GM12878 (cell line): ENCODE results near the gene PDIA3. TPM values are rescaled to one million over a fixed set of nuclear protein-coding genes. Genes with fewer than 3 reads are reported as not detected.

Experiments
- ATAC-seq: fragments of 200-7000 bp; cut with Tn5 transposase; 3 replicates; pipeline ENCODE4 v1.9.1; 2020; ENCODE audit warnings: mild to moderate bottlenecking, moderate library complexity
- BruUV-seq: library from RNA; stranded (reverse); fragments of 400-500 nt; replicated peaks from 2 replicates; lab custom pipeline; 2021; lab: Mats Ljungman, UMichigan
- CTCF ChIA-PET: fragments of 300-600 bp; sonication (Branson Sonifier 250); formaldehyde crosslinking; extraction: SDS; loops from one replicate; lab custom pipeline; 2021; ENCODE audit warnings: inconsistent platforms; lab: Yijun Ruan, JAX
- POLR2A ChIA-PET: fragments of 350-600 bp; formaldehyde crosslinking; extraction: SDS; loops from one replicate; lab custom pipeline; 2021; ENCODE audit warnings: inconsistent platforms; lab: Charles Lee
- RAD21 ChIA-PET: fragments of 300-600 bp; sonication (Branson Sonifier 250); formaldehyde crosslinking; loops from one replicate; lab custom pipeline; 2023; ENCODE audit warnings: antibody characterized with exemption; ENCODE audit not compliant: unreplicated experiment; lab: Charles Lee
- SMC1A ChIA-PET: fragments of 300-600 bp; sonication (Branson Sonifier 250); formaldehyde crosslinking; loops from one replicate; lab custom pipeline; 2023; ENCODE audit not compliant: unreplicated experiment, uncharacterized antibody; lab: Charles Lee
- DNase-seq: peaks from one replicate; pipeline ENCODE4 v3.0.0-alpha.2; 2011; ENCODE audit warnings: low read depth, low spot score
- FAIRE-seq: peaks from 3 replicates; lab custom pipeline; 2011; peaks lifted over from hg19 to GRCh38; lab: Jason Lieb, UNC
- H2AFZ ChIP-seq: 2 replicates; pipeline ENCODE4 v1.6.0; 2011; ENCODE audit warnings: low read depth, low read length, control low read depth; ENCODE audit not compliant: control insufficient read depth
- H3K27ac ChIP-seq: 2 replicates; pipeline ENCODE4 v1.5.1; 2011; ENCODE audit warnings: control low read depth; ENCODE audit not compliant: control insufficient read depth, insufficient read depth
- H3K27me3 ChIP-seq, 2 experiments: replicated peaks in 1 of 2; 2 replicates each; pipeline versions ENCODE4 v1.6.0 to v1.6.1; 2011; ENCODE audit warnings: low read length in 1 of 2; ENCODE audit not compliant: control insufficient read depth in 2 of 2, insufficient read depth in 2 of 2
- H3K36me3 ChIP-seq, 2 experiments: 2 replicates each; pipeline ENCODE4 v1.5.1; 2011; ENCODE audit warnings: low read length in 1 of 2; ENCODE audit not compliant: control insufficient read depth in 2 of 2, insufficient read depth in 2 of 2
- H3K4me1 ChIP-seq: 2 replicates; pipeline ENCODE4 v1.6.1; 2011; ENCODE audit warnings: mild to moderate bottlenecking, low read length, moderate library complexity, mixed read lengths; ENCODE audit not compliant: control insufficient read depth, insufficient read depth
- H3K4me2 ChIP-seq: 2 replicates; pipeline ENCODE4 v1.6.0; 2011; ENCODE audit warnings: control low read depth; ENCODE audit not compliant: control insufficient read depth, insufficient read depth
- H3K4me3 ChIP-seq: fragments of 200-600 bp; sonication (generic); 2 replicates; pipeline ENCODE4 v1.5.1; 2016
- H3K79me2 ChIP-seq: 2 replicates; pipeline ENCODE4 v1.6.0; 2011; ENCODE audit warnings: low read length; ENCODE audit not compliant: control insufficient read depth, insufficient read depth
- H3K9ac ChIP-seq: 2 replicates; pipeline ENCODE4 v1.8.0; 2011; ENCODE audit warnings: low read length, control low read depth, mixed read lengths; ENCODE audit not compliant: control insufficient read depth, insufficient read depth
- H3K9me3 ChIP-seq: replicated peaks from 3 replicates; pipeline ENCODE4 v1.5.1; 2011; ENCODE audit warnings: mild to moderate bottlenecking, low read length; ENCODE audit not compliant: control insufficient read depth, insufficient read depth
- H4K20me1 ChIP-seq: 2 replicates; pipeline ENCODE4 v1.6.0; 2011; ENCODE audit not compliant: control insufficient read depth, insufficient read depth
- ATF2 ChIP-seq: IDR thresholded peaks from 2 replicates; pipeline ENCODE4 v1.6.1; 2012; ENCODE audit warnings: low read length, inconsistent platforms
- FOXM1 ChIP-seq: IDR thresholded peaks from 2 replicates; pipeline ENCODE4 v1.6.1; 2012; ENCODE audit warnings: low read depth, mild to moderate bottlenecking, inconsistent platforms, low read length, moderate library complexity
- KAT2A ChIP-seq: conservative IDR thresholded peaks from 2 replicates; pipeline ENCODE4 v1.6.1; 2011; ENCODE audit warnings: low read depth, low read length; ENCODE audit not compliant: control insufficient read depth
- NFXL1 ChIP-seq: fragments of 450-650 bp; IDR thresholded peaks from 2 replicates; pipeline ENCODE4 v1.6.1; 2017; ENCODE audit warnings: antibody characterized with exemption, mild to moderate bottlenecking, borderline replicate concordance
- NR2F1 ChIP-seq: fragments of 450-650 bp; conservative IDR thresholded peaks from 2 replicates; pipeline ENCODE4 v1.6.1; 2017; ENCODE audit warnings: mild to moderate bottlenecking
- SIN3A ChIP-seq: IDR thresholded peaks from 2 replicates; pipeline ENCODE4 v1.6.1; 2012; ENCODE audit warnings: low read depth, low read length, improper control_type of control experiment
- SREBF1 ChIP-seq: IDR thresholded peaks from 2 replicates; pipeline ENCODE4 v1.6.1; 2012; ENCODE audit warnings: mild to moderate bottlenecking, low read length
- SUZ12 ChIP-seq: fragments of 200-600 bp; sonication (generic); IDR thresholded peaks from one replicate; pipeline ENCODE4 v1.6.1; 2018; ENCODE audit warnings: antibody characterized with exemption, mild to moderate bottlenecking; ENCODE audit not compliant: unreplicated experiment
- TAF1 ChIP-seq: IDR thresholded peaks from 2 replicates; pipeline ENCODE4 v1.6.1; 2011; ENCODE audit warnings: mild to moderate bottlenecking, low read depth, low read length, borderline replicate concordance
- TCF7 ChIP-seq: IDR thresholded peaks from 2 replicates; pipeline ENCODE4 v1.6.1; 2014; ENCODE audit warnings: antibody characterized with exemption, borderline replicate concordance
- ZBTB11 ChIP-seq: fragments of 450-650 bp; formaldehyde crosslinking; IDR thresholded peaks from 2 replicates; pipeline ENCODE4 v1.5.0; 2022; ENCODE audit warnings: mild to moderate bottlenecking, missing genetic modification characterization
- ZNF274 ChIP-seq: IDR thresholded peaks from one replicate; pipeline ENCODE4 v1.8.0; 2011; ENCODE audit not compliant: insufficient read length, insufficient read depth
- ZNF622 ChIP-seq: fragments of 450-650 bp; IDR thresholded peaks from 2 replicates; pipeline ENCODE4 v1.6.1; 2017; ENCODE audit warnings: mild to moderate bottlenecking, inconsistent platforms
- WGBS: methylation state at CpG from one replicate; pipeline ENCODE4 v1.1.6; 2016; ENCODE audit warnings: low lambda C conversion rate; ENCODE audit not compliant: insufficient replicate concordance, insufficient coverage; ENCODE audit errors: missing lambda C conversion rate; 5-methylcytosine and 5-hydroxymethylcytosine counted together
- in situ Hi-C: fragments of 300-500 bp; cut with MboI; formaldehyde crosslinking; loops from 9 replicates; pipeline ENCODE4 v1.14.3; 2018; ENCODE audit warnings: mixed read lengths
- intact Hi-C: fragments of 100-400 bp; cut with micrococcal nuclease; formaldehyde crosslinking; loops from one replicate; pipeline ENCODE4 v1.14.2; 2022; ENCODE audit not compliant: unreplicated experiment
- polyA plus RNA-seq, 11 experiments: library from polyadenylated mRNA; depleted of rRNA in 4 of 11; unstranded in 6 of 11; stranded (reverse) in 5 of 11; fragments of >200 nt; fragmentation: Nextera tagmentation in 4 of 11; fragmentation: Illumina TruSeq in 1 of 11; extraction: Ambion mirVana in 4 of 11; extraction: Trizol in 1 of 11; gene quantifications; 1 replicate in 1 of 11; 2 replicates in 10 of 11; pipeline versions ENCODE4 v1.2.1 to v1.2.3, GENCODE V29; 2011 to 2016; ENCODE audit warnings: inconsistent platforms in 2 of 11, missing spikeins in 2 of 11, low read depth in 1 of 11
- total RNA-seq, 4 experiments: library from RNA; depleted of rRNA in 3 of 4; stranded (reverse); fragments of >200 nt in 3 of 4; fragmentation: Illumina TruSeq in 1 of 4; extraction: Trizol in 1 of 4; gene quantifications; 2 replicates each; pipeline versions ENCODE4 v1.2.1 to v1.2.3, GENCODE V29; 2013 to 2021
- TF ChIP-seq, protein P1 (sequence below): fragments of 450-650 bp; IDR thresholded peaks from 2 replicates; pipeline ENCODE4 v1.6.1; 2017; ENCODE audit warnings: mild to moderate bottlenecking, low read depth, inconsistent platforms; ENCODE audit not compliant: poor library complexity, severe bottlenecking
- TF ChIP-seq, protein P2 (sequence below): IDR thresholded peaks from 2 replicates; pipeline ENCODE4 v1.6.1; 2012; ENCODE audit warnings: low read depth, low read length, improper control_type of control experiment

Gene PDIA3
- total and polyA plus RNA-seq, 10 of the 15 experiments (the other 5 are each of a cell fraction or from before 2014, with no cell fraction given), result 18.2 to 716 (median 181) TPM

GRCh38 chr15:43821505-43821904, 75.3 kb downstream of the PDIA3 start:
- H3K9ac ChIP-seq, result no peak overlapping the region
- H3K27me3 ChIP-seq, result no peaks in the 10 kb centered on the region
- intact Hi-C loops, result no loop called here
- H3K4me3 ChIP-seq, result no peak overlapping the region
- in situ Hi-C loops, result no loop called here
- H3K27ac ChIP-seq, result no peak overlapping the region
- H3K9me3 ChIP-seq, result no peaks in the 10 kb centered on the region
- 84% methylated on average over 3 of the region's 3 CpGs for WGBS
- no peak for DNase-seq
- H3K79me2 ChIP-seq, result peaks cover 64% of the 10 kb centered on the region
- H3K4me2 ChIP-seq, result peak overlapping the region; percentile 77
- ChIA-PET SMC1A (interaction anchor here (1.1 to 4.3 kb wide), 4 partner anchors 9 to 29 kb away, joined by 3 to 35 read pairs (median 11); partner anchors contain the start of genes HYPK, SERF2 and SERINC4), POLR2A (interaction anchor here (0.6 to 6.3 kb wide), 7 partner anchors 10 to 72 kb away, joined by 3 to 74 read pairs (median 5); partner anchors contain the start of gene ELL3), RAD21 (interaction anchor here (1.0 to 2.0 kb wide), 4 partner anchors 12 to 45 kb away, joined by 3 to 6 read pairs (median 4); partner anchors contain the start of genes ELL3, HYPK and SERINC4), CTCF (interaction anchor here (1.0 to 1.8 kb wide), 4 partner anchors 11 to 48 kb away, joined by 3 to 7 read pairs (median 4); partner anchors contain the start of gene ELL3)
- H4K20me1 ChIP-seq, result no peaks in the 10 kb centered on the region
- peaks cover 10% of the 10 kb centered on the region; the same call in 1 of the 2 replicates for H3K4me1 ChIP-seq
- ATAC-seq, result no peak
- BruUV-seq, result no TSS peak
- no peak overlapping the region for H2AFZ ChIP-seq
- H3K36me3 ChIP-seq, result peaks cover 0 to 6% of the 10 kb centered on the region in 2 experiments; a peak in 2 of 4 replicates
- FAIRE-seq, result no peak
- TF ChIP-seq FOXM1, result no peak
- no peak for TF ChIP-seq ZBTB11
- TF ChIP-seq, protein P1, sequence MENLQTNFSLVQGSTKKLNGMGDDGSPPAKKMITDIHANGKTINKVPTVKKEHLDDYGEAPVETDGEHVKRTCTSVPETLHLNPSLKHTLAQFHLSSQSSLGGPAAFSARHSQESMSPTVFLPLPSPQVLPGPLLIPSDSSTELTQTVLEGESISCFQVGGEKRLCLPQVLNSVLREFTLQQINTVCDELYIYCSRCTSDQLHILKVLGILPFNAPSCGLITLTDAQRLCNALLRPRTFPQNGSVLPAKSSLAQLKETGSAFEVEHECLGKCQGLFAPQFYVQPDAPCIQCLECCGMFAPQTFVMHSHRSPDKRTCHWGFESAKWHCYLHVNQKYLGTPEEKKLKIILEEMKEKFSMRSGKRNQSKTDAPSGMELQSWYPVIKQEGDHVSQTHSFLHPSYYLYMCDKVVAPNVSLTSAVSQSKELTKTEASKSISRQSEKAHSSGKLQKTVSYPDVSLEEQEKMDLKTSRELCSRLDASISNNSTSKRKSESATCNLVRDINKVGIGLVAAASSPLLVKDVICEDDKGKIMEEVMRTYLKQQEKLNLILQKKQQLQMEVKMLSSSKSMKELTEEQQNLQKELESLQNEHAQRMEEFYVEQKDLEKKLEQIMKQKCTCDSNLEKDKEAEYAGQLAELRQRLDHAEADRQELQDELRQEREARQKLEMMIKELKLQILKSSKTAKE, result no peak
- TF ChIP-seq SREBF1, result no peak
- no peak for TF ChIP-seq TAF1
- TF ChIP-seq ZNF274, result no peak
- no peak for TF ChIP-seq KAT2A
- TF ChIP-seq NR2F1, result no peak
- no peak for TF ChIP-seq SUZ12
- TF ChIP-seq SIN3A, result no peak
- TF ChIP-seq, protein P2, sequence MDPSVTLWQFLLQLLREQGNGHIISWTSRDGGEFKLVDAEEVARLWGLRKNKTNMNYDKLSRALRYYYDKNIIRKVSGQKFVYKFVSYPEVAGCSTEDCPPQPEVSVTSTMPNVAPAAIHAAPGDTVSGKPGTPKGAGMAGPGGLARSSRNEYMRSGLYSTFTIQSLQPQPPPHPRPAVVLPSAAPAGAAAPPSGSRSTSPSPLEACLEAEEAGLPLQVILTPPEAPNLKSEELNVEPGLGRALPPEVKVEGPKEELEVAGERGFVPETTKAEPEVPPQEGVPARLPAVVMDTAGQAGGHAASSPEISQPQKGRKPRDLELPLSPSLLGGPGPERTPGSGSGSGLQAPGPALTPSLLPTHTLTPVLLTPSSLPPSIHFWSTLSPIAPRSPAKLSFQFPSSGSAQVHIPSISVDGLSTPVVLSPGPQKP, result no peak
- no peak for TF ChIP-seq NFXL1
- TF ChIP-seq ZNF622, result no peak
- no peak for TF ChIP-seq TCF7
- TF ChIP-seq ATF2, result no peak
